HepG2 (cell line): ENCODE results near the gene THBS2. TPM values are rescaled to one million over a fixed set of nuclear protein-coding genes. Genes with fewer than 3 reads are reported as not detected.
A peak's percentile ranks its signal among the peaks of the same experiment; 100 is the strongest.

Source experiments
- CENPX ChIP-seq: sonication (generic); formaldehyde crosslinking; IDR thresholded peaks from 2 replicates; pipeline ENCODE4 v1.9.0; 2021; ENCODE audit warnings: mild to moderate bottlenecking, missing genetic modification reagents, moderate library complexity
- HDAC6 ChIP-seq: fragments of 200-600 bp; sonication (generic); IDR thresholded peaks from 2 replicates; pipeline ENCODE4 v1.7.0; 2017; ENCODE audit warnings: mild to moderate bottlenecking, antibody characterized with exemption, low read length, low read depth
- MXD4 ChIP-seq: IDR thresholded peaks from 2 replicates; pipeline ENCODE4 v1.6.1; 2016; ENCODE audit warnings: mild to moderate bottlenecking, missing biosample characterization, missing genetic modification reagents
- NR2F6 ChIP-seq, 2 experiments: IDR thresholded peaks; 2 replicates each; pipeline ENCODE4 v1.6.1; 2016; ENCODE audit warnings: antibody characterized with exemption in 1 of 2, mild to moderate bottlenecking in 1 of 2
- PLRG1 ChIP-seq: fragments of 450-650 bp; conservative IDR thresholded peaks from 2 replicates; pipeline ENCODE4 v1.6.1; 2016
- RXRB ChIP-seq: IDR thresholded peaks from 2 replicates; pipeline ENCODE4 v1.6.1; 2016; ENCODE audit warnings: borderline replicate concordance, missing genetic modification reagents, missing compliant biosample characterization
- TMF1 ChIP-seq: sonication (generic); formaldehyde crosslinking; IDR thresholded peaks from 2 replicates; pipeline ENCODE4 v1.8.1; 2022; ENCODE audit warnings: low read depth, missing genetic modification reagents
- XRCC5 ChIP-seq: fragments of 200-400 bp; formaldehyde crosslinking; optimal IDR thresholded peaks from 2 replicates; pipeline ENCODE3; 2017; ENCODE audit warnings: mild to moderate bottlenecking, low read length
- ZFP36L2 ChIP-seq: sonication (generic); formaldehyde crosslinking; IDR thresholded peaks from 2 replicates; pipeline ENCODE4 v1.4.0; 2020; ENCODE audit warnings: missing genetic modification reagents
- ZNF143 ChIP-seq: sonication (generic); formaldehyde crosslinking; IDR thresholded peaks from 2 replicates; pipeline ENCODE4 v1.4.0; 2020; ENCODE audit warnings: missing genetic modification reagents
- ZNF256 ChIP-seq: sonication (generic); formaldehyde crosslinking; conservative IDR thresholded peaks from 2 replicates; pipeline ENCODE4 v1.4.0; 2020; ENCODE audit warnings: missing genetic modification reagents
- ZNF557 ChIP-seq: sonication (generic); formaldehyde crosslinking; IDR thresholded peaks from 2 replicates; pipeline ENCODE4 v1.4.0; 2020; ENCODE audit warnings: missing genetic modification reagents
- ZNF616 ChIP-seq: sonication (generic); formaldehyde crosslinking; IDR thresholded peaks from 2 replicates; pipeline ENCODE4 v1.5.0; 2020; ENCODE audit warnings: low read depth, mild to moderate bottlenecking, missing genetic modification reagents
- ZNF670 ChIP-seq: sonication (generic); formaldehyde crosslinking; IDR thresholded peaks from 2 replicates; pipeline ENCODE4 v1.8.0; 2022; ENCODE audit warnings: mild to moderate bottlenecking, missing genetic modification reagents, borderline replicate concordance
- ZNF792 ChIP-seq: IDR thresholded peaks from 2 replicates; pipeline ENCODE4 v1.6.1; 2016
- ZNF816 ChIP-seq: sonication (generic); formaldehyde crosslinking; IDR thresholded peaks from 2 replicates; pipeline ENCODE4 v1.8.0; 2022; ENCODE audit warnings: missing genetic modification reagents, mild to moderate bottlenecking, borderline replicate concordance
- polyA plus RNA-seq, 8 experiments: library from polyadenylated mRNA; depleted of rRNA in 3 of 8; stranded (reverse) in 7 of 8; unstranded in 1 of 8; fragments of >200 nt; fragmentation: Illumina TruSeq in 4 of 8; extraction: Trizol in 4 of 8; gene quantifications; 2 replicates each; pipeline versions ENCODE4 v1.2.1 to v1.2.3, GENCODE V29; 2011 to 2016; ENCODE audit warnings: low read depth in 4 of 8, missing spikeins in 1 of 8, mixed read lengths in 1 of 8; ENCODE audit not compliant: insufficient read depth in 1 of 8
- total RNA-seq, 5 experiments: library from RNA; depleted of rRNA; stranded (reverse); fragments of >200 nt; fragmentation: Illumina TruSeq; extraction: Trizol; gene quantifications; 2 replicates each; pipeline ENCODE4 v1.2.3, GENCODE V29; 2016; ENCODE audit warnings: low read depth in 1 of 5
- TF ChIP-seq, protein P1 (sequence below): sonication (generic); formaldehyde crosslinking; IDR thresholded peaks from 2 replicates; pipeline ENCODE4 v1.4.0; 2020; ENCODE audit warnings: missing genetic modification reagents, mild to moderate bottlenecking, borderline replicate concordance
- TF ChIP-seq, protein P2 (sequence below): sonication (generic); formaldehyde crosslinking; IDR thresholded peaks from 2 replicates; pipeline ENCODE4 v1.4.0; 2020; ENCODE audit warnings: missing genetic modification reagents
- TF ChIP-seq, protein P3 (sequence below): sonication (generic); formaldehyde crosslinking; conservative IDR thresholded peaks from 2 replicates; pipeline ENCODE4 v1.5.0; 2020; ENCODE audit warnings: missing genetic modification reagents
- TF ChIP-seq, protein P4 (sequence below): sonication (generic); formaldehyde crosslinking; IDR thresholded peaks from 2 replicates; pipeline ENCODE4 v1.4.0; 2020; ENCODE audit warnings: missing genetic modification reagents
- TF ChIP-seq, protein P5 (sequence below): sonication (generic); formaldehyde crosslinking; IDR thresholded peaks from 2 replicates; pipeline ENCODE4 v1.9.0; 2022; ENCODE audit warnings: missing genetic modification reagents, mild to moderate bottlenecking, borderline replicate concordance

The THBS2 gene
- total and polyA plus RNA-seq, 2 of the 13 experiments (the other 11 are each of a cell fraction or from before 2014, with no cell fraction given), result 0.12 to 0.15 TPM

DNA sequence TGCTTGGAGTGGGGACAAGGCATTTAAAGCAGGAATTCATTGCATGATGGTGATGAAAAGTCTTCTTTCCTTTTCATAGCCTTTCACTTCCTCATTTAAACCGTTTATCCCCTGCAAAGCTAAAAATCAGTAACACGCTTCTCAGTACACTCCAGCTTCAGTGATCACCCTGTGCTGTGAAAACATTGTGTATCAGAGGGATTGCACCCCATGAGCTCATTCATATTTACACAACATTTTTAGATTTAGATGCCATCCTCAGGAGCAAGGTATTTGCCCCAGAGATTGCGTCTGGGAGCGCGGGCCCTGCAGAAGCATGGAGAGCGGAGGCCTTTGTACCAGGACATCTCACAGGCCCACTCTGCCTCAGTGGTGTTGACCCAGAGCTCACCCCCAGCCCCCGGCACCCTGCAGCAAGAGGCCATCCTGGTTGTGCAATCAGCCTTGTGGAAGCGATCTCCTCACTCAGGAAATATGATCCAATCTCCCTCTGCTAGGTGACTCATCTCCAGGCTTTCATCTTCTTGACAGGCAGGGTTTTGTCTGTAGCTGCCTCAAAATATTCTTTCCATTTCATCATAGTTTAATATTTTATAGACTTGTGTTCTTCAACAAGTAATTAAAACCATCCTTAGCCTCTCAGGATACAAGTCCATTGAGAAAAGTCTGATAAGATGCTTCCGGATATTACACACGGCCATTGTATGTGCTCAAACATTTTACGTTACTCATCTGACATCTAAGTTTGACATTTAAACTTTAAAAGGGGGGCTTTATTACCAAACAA lies 38.9 kb upstream of the THBS2 start (continued):
- TF ChIP-seq ZNF557, result 0 out of 2 replicates have a peak, but pooled peaks have one; percentile 66
- TF ChIP-seq HDAC6, result no peak
- no peak for TF ChIP-seq XRCC5
- TF ChIP-seq ZNF143, result no peak
- TF ChIP-seq, protein P1, sequence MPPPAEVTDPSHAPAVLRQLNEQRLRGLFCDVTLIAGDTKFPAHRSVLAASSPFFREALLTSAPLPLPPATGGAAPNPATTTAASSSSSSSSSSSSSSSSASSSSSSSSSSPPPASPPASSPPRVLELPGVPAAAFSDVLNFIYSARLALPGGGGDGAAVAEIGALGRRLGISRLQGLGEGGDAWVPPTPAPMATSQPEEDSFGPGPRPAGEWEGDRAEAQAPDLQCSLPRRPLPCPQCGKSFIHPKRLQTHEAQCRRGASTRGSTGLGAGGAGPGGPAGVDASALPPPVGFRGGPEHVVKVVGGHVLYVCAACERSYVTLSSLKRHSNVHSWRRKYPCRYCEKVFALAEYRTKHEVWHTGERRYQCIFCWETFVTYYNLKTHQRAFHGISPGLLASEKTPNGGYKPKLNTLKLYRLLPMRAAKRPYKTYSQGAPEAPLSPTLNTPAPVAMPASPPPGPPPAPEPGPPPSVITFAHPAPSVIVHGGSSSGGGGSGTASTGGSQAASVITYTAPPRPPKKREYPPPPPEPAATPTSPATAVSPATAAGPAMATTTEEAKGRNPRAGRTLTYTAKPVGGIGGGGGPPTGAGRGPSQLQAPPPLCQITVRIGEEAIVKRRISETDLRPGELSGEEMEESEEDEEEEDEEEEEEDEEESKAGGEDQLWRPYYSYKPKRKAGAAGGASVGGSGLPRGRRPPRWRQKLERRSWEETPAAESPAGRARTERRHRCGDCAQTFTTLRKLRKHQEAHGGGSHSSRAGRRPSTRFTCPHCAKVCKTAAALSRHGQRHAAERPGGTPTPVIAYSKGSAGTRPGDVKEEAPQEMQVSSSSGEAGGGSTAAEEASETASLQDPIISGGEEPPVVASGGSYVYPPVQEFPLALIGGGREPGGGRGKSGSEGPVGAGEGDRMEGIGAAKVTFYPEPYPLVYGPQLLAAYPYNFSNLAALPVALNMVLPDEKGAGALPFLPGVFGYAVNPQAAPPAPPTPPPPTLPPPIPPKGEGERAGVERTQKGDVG, result 0 out of 2 replicates have a peak, but pooled peaks have one; percentile 39
- TF ChIP-seq ZNF792 (CRISPR knock-in tag), result peak; percentile 97; the same call in 1 of the 2 replicates
- TF ChIP-seq CENPX, result no peak
- TF ChIP-seq, protein P2, sequence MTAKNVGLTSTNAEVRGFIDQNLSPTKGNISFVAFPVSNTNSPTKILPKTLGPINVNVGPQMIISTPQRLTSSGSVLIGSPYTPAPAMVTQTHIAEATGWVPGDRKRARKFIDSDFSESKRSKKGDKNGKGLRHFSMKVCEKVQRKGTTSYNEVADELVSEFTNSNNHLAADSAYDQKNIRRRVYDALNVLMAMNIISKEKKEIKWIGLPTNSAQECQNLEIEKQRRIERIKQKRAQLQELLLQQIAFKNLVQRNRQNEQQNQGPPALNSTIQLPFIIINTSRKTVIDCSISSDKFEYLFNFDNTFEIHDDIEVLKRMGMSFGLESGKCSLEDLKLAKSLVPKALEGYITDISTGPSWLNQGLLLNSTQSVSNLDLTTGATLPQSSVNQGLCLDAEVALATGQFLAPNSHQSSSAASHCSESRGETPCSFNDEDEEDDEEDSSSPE, result no peak
- no peak for TF ChIP-seq ZNF256 (CRISPR knock-in tag)
- no peak for TF ChIP-seq ZNF670 (CRISPR knock-in tag)
- TF ChIP-seq, protein P3, sequence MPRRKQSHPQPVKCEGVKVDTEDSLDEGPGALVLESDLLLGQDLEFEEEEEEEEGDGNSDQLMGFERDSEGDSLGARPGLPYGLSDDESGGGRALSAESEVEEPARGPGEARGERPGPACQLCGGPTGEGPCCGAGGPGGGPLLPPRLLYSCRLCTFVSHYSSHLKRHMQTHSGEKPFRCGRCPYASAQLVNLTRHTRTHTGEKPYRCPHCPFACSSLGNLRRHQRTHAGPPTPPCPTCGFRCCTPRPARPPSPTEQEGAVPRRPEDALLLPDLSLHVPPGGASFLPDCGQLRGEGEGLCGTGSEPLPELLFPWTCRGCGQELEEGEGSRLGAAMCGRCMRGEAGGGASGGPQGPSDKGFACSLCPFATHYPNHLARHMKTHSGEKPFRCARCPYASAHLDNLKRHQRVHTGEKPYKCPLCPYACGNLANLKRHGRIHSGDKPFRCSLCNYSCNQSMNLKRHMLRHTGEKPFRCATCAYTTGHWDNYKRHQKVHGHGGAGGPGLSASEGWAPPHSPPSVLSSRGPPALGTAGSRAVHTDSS (CRISPR knock-in tag), result no peak
- TF ChIP-seq, protein P4, sequence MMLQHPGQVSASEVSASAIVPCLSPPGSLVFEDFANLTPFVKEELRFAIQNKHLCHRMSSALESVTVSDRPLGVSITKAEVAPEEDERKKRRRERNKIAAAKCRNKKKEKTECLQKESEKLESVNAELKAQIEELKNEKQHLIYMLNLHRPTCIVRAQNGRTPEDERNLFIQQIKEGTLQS (CRISPR knock-in tag), result peak; percentile 99
- no peak for TF ChIP-seq TMF1 (CRISPR knock-in tag)
- no peak for TF ChIP-seq ZFP36L2
- TF ChIP-seq ZNF616 (CRISPR knock-in tag), result no peak
- peak; percentile 89 for TF ChIP-seq NR2F6 (IDR thresholded peaks at IDR 0.05)
- peak; percentile 96 for TF ChIP-seq NR2F6 (CRISPR knock-in tag; IDR thresholded peaks at IDR 0.05)
- no peak for TF ChIP-seq MXD4 (CRISPR knock-in tag)
- TF ChIP-seq, protein P5, sequence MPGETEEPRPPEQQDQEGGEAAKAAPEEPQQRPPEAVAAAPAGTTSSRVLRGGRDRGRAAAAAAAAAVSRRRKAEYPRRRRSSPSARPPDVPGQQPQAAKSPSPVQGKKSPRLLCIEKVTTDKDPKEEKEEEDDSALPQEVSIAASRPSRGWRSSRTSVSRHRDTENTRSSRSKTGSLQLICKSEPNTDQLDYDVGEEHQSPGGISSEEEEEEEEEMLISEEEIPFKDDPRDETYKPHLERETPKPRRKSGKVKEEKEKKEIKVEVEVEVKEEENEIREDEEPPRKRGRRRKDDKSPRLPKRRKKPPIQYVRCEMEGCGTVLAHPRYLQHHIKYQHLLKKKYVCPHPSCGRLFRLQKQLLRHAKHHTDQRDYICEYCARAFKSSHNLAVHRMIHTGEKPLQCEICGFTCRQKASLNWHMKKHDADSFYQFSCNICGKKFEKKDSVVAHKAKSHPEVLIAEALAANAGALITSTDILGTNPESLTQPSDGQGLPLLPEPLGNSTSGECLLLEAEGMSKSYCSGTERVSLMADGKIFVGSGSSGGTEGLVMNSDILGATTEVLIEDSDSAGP (CRISPR knock-in tag), result peak; percentile 58; the same call in 1 of the 2 replicates
- TF ChIP-seq ZNF816, result no peak
- TF ChIP-seq RXRB (CRISPR knock-in tag), result peak; percentile 97
- TF ChIP-seq PLRG1, result no peak
